Fibroblast of mammary gland (primary cell): Measurements from ENCODE around the gene NAV3.

Source experiments
- DNase-seq: peaks from one replicate; pipeline ENCODE4 v3.0.0-alpha.2; 2010; ENCODE audit warnings: low read depth
- H3K4me3 ChIP-seq: 2 replicates; pipeline ENCODE4 v1.5.1; 2011; ENCODE audit warnings: low read depth, mild to moderate bottlenecking, low read length, moderate library complexity; ENCODE audit not compliant: control insufficient read depth
- TF ChIP-seq, protein P1 (sequence below): conservative IDR thresholded peaks from 2 replicates; pipeline ENCODE4 v1.5.1; 2011; ENCODE audit warnings: low read depth, low read length, inconsistent platforms; ENCODE audit not compliant: control insufficient read depth, insufficient read depth

Gene NAV3

DNA sequence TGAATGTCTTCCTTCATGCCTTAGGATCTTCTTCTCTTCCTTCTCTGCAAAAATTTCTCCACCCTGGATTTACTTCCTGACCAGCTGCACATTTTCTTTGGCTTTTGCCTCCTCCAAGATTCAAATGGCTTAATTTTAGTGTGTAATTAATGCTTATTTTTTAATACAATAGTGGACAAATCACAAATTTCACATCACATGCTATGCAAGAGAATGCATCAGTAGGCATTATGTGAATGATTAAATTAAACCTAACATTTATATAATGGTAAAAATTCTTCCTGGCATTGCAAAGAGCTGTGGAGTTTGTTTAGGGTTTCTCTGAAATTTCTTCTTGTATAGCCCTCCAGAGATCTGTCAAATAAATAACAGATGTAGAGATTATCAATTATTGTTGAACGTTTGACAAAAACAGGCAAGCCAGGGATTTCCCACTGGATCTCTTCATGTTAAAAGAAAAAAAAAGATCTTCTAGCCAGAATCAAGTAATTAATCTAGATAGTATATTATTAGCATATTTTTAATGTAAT is 84.4 kb downstream of the NAV3 start:
- H3K4me3 ChIP-seq: no peak overlapping the region
- DNase-seq: no peak
- TF ChIP-seq, protein P1, sequence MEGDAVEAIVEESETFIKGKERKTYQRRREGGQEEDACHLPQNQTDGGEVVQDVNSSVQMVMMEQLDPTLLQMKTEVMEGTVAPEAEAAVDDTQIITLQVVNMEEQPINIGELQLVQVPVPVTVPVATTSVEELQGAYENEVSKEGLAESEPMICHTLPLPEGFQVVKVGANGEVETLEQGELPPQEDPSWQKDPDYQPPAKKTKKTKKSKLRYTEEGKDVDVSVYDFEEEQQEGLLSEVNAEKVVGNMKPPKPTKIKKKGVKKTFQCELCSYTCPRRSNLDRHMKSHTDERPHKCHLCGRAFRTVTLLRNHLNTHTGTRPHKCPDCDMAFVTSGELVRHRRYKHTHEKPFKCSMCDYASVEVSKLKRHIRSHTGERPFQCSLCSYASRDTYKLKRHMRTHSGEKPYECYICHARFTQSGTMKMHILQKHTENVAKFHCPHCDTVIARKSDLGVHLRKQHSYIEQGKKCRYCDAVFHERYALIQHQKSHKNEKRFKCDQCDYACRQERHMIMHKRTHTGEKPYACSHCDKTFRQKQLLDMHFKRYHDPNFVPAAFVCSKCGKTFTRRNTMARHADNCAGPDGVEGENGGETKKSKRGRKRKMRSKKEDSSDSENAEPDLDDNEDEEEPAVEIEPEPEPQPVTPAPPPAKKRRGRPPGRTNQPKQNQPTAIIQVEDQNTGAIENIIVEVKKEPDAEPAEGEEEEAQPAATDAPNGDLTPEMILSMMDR: no peak

DNA sequence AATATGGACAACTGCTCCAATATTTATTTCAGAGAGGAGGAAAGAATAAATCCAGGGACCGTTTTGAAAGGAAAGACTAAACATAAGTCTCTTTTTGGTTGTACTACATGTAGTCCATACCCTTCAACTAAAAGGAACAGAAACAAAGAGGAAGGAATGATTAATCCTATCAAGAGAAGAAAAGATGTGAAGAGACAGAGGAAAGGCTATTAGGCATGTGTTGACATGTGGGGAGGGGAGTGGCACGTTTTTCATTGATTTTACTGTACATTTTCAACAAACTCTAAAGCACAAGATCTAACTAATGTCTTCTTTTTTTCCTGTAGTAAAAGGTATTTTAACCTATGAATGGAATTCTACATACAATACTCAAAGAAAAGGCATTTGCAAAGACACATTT is 85.6 kb downstream of the NAV3 start:
- TF ChIP-seq, protein P1: no peak
- no peak overlapping the region for H3K4me3 ChIP-seq
- no peak for DNase-seq

DNA sequence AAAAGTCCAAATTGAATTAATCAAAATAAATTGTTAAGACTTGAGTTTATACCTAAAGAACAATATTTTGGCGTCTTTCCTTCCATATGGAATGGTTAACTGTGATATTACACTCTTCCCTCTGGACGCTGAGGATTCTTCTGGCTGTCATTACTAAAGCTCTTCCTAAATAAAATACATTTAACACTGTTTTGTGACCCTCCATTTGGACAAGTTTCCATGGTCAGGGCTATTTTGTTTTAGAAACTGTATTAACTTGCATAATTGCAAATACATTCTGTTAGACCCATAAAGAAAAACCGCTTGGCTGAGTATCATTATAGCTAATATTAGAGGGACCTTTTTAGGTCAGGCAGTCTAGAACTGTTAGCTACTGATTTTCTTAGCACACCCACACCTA is 87.4 kb downstream of the NAV3 start:
- no peak for DNase-seq
- TF ChIP-seq, protein P1: no peak
- no peak overlapping the region for H3K4me3 ChIP-seq

DNA sequence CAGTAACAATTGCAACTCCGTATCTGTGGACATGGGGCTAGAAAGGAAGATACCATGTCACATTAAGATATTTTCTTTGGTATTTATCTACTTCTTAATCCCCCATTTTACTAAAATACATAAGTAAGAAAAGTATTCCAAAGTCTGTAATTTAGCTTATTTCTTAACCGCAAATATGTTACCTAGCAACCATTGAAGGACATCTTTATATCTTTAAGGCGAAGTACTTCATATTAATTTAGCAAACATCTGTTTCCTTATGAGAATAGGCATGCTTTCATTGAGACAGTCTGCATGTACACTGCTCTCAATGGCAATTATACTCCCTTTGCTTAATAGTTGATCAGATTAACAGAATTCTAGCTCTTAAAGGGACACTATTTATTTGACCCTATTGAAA is 88.8 kb downstream of the NAV3 start:
- TF ChIP-seq, protein P1: no peak
- no peak overlapping the region for H3K4me3 ChIP-seq
- DNase-seq: no peak

DNA sequence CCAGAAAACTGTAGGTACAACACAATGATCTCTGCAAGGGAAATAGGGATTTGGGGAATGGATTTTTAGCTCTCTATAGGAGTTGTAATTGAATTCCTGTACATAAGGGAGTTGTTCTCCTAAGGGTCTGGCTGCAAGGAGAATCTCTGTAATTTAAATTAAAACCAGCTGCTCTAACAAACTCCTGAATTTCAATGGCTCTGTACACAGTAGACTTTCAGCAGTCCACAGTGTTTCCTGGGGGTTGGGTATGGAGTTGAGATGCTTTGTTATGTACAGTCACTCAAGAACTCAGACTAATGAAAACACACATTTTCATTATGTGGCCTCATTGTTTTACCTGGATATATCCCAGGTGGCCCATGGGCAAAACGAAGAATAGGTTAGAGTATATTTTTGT is 93.2 kb downstream of the NAV3 start:
- H3K4me3 ChIP-seq: no peak overlapping the region
- TF ChIP-seq, protein P1: no peak
- DNase-seq: peak; percentile 36

DNA sequence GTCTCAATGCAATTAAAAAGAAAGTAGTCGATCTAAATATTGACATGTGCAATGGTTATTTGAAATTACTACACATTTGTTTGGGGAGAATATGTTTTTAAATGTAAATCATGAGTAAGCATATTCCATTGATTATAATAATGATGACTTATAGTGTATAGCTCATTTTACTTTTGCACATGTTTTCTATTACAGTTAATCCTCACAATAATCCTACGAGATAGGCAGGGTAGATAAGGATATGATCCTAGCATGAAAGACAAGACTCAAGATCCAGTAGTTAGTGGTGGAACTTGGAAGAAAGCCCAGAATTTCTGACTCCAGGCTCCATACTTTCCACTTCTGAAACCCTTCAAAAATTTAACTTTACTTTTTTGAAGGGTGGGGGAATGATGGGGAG is 94.0 kb downstream of the NAV3 start:
- no peak overlapping the region for H3K4me3 ChIP-seq
- peak; percentile 52 for DNase-seq
- TF ChIP-seq, protein P1: no peak
